OCI-LY7 (cell line): ENCODE results near the gene HK3. TPM values are rescaled to one million over a fixed set of nuclear protein-coding genes. Genes with fewer than 3 reads are reported as not detected.

ENCODE experiments used
- BruUV-seq: library from RNA; stranded (reverse); fragments of 400-500 nt; replicated peaks from 2 replicates; lab custom pipeline; 2021; lab: Mats Ljungman, UMichigan
- CTCF ChIA-PET: fragments of 300-600 bp; sonication (Branson Sonifier 250); formaldehyde crosslinking; loops from one replicate; lab custom pipeline; 2022; ENCODE audit warnings: antibody characterized with exemption; ENCODE audit not compliant: unreplicated experiment; lab: Charles Lee
- POLR2A ChIA-PET: fragments of 300-600 bp; sonication (Branson Sonifier 250); formaldehyde crosslinking; loops from one replicate; lab custom pipeline; 2022; ENCODE audit warnings: antibody characterized with exemption; lab: Charles Lee
- DNase-seq: peaks from one replicate; pipeline ENCODE4 v3.0.0-alpha.2; 2015; ENCODE audit warnings: low spot score
- H2AFZ ChIP-seq: fragments of 200-600 bp; sonication (generic), shearing (Covaris generic); 2 replicates; pipeline ENCODE4 v1.6.1; 2014; ENCODE audit warnings: mild to moderate bottlenecking, antibody characterized with exemption, low read length, moderate library complexity
- H3K27ac ChIP-seq: fragments of 200-600 bp; sonication (generic); 2 replicates; pipeline ENCODE4 v1.5.1; 2014; ENCODE audit warnings: mixed run types, low read depth, mild to moderate bottlenecking, moderate library complexity, low read length, inconsistent platforms; ENCODE audit not compliant: poor library complexity, severe bottlenecking
- H3K36me3 ChIP-seq: fragments of 200-600 bp; sonication (generic); 2 replicates; pipeline ENCODE4 v1.6.1; 2014; ENCODE audit warnings: mild to moderate bottlenecking, antibody characterized with exemption, low read length, moderate library complexity, mixed read lengths; ENCODE audit not compliant: insufficient read depth
- H3K4me1 ChIP-seq: fragments of 200-600 bp; sonication (generic); 2 replicates; pipeline ENCODE4 v1.5.1; 2014; ENCODE audit warnings: mild to moderate bottlenecking, low read length; ENCODE audit not compliant: insufficient read depth, poor library complexity, severe bottlenecking
- H3K4me2 ChIP-seq: fragments of 200-600 bp; sonication (generic); 2 replicates; pipeline ENCODE4 v1.6.1; 2014; ENCODE audit warnings: mild to moderate bottlenecking, low read length
- H3K4me3 ChIP-seq: fragments of 200-600 bp; sonication (generic); 2 replicates; pipeline ENCODE4 v1.5.1; 2014; ENCODE audit warnings: mild to moderate bottlenecking, low read depth, low read length; ENCODE audit not compliant: poor library complexity, severe bottlenecking
- H3K79me2 ChIP-seq: fragments of 200-600 bp; sonication (generic); 2 replicates; pipeline ENCODE4 v1.6.1; 2016; ENCODE audit warnings: low read depth, mild to moderate bottlenecking, low read length, moderate library complexity, mixed read lengths; ENCODE audit not compliant: insufficient read depth
- H3K9me2 ChIP-seq: fragments of 200-600 bp; sonication (generic); 2 replicates; pipeline ENCODE4 v1.6.1; 2016; ENCODE audit warnings: mild to moderate bottlenecking, low read length, mixed read lengths; ENCODE audit not compliant: insufficient read depth
- H3K9me3 ChIP-seq: fragments of 200-600 bp; sonication (generic); 2 replicates; pipeline ENCODE4 v1.6.1; 2014; ENCODE audit warnings: mild to moderate bottlenecking, mixed run types, low read length, mixed read lengths
- H4K20me1 ChIP-seq: fragments of 200-600 bp; sonication (generic); 2 replicates; pipeline ENCODE4 v1.6.1; 2014; ENCODE audit warnings: mild to moderate bottlenecking, antibody characterized with exemption, low read length, moderate library complexity, mixed read lengths; ENCODE audit not compliant: insufficient read depth
- EZH2phosphoT487 ChIP-seq: fragments of 200-600 bp; sonication (generic); IDR thresholded peaks from 2 replicates; pipeline ENCODE4 v1.6.1; 2018; ENCODE audit warnings: low read depth, borderline replicate concordance, mild to moderate bottlenecking, mixed run types, antibody characterized with exemption, low read length, moderate library complexity, mixed read lengths
- intact Hi-C: fragments of 100-400 bp; cut with micrococcal nuclease; formaldehyde crosslinking; loops from one replicate; pipeline ENCODE4 v1.10.0; 2022; ENCODE audit not compliant: unreplicated experiment
- total RNA-seq, 2 experiments: library from RNA; depleted of rRNA in 1 of 2; stranded (reverse); fragments of >200 nt in 1 of 2; shearing (Covaris generic) in 1 of 2; gene quantifications; 2 replicates each; pipeline ENCODE4 v1.2.3, GENCODE V29; 2014 to 2022
- TF ChIP-seq, protein P1 (sequence below): fragments of 200-600 bp; sonication (generic); conservative IDR thresholded peaks from 2 replicates; pipeline ENCODE4 v1.5.1; 2014; ENCODE audit warnings: mild to moderate bottlenecking, antibody characterized with exemption, low read length, moderate library complexity, mixed read lengths

Gene HK3
- total RNA-seq, 2 experiments from 2014 or later, result 0.38 TPM; not detected in 1

DNA sequence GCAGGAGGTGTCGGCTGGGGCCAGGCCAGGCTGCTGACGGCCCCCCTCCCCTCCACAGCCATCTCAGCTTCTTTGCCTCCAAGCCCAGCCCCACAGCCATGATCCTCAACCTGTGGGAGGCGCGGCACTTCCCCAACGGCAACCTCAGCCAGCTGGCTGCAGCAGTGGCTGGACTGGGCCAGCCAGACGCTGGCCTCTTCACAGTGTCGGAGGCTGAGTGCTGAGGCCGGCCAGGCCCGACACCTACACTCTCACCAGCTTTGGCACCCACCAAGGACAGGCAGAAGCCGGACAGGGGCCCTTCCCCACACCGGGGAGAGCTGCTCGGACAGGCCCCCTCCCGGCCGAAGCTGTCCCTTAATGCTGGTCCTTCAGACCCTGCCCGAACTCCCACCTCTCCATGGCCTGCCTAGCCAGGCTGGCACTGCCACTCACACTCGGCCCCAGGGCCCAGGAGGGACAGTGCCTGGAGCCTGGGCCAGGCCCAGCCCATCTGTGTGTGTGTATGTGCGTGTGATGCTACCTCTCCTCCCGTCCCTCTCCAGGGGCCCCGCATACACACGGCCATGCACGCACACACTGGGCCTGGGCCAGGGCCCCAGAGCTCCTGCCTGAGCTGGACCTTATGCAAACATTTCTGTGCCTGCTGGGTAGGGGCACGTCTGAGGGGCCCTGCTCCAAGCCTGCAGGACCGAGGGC, 19.3 kb downstream of the HK3 start:
- Histone ChIP-seq H2AFZ (no peak overlapping the region), H3K27ac (no peak overlapping the region), H3K4me1 (peaks cover 3% of the 10 kb centered on the region), H3K4me2 (no peak overlapping the region), H4K20me1 (no peaks in the 10 kb centered on the region), H3K36me3 (no peaks in the 10 kb centered on the region), H3K4me3 (no peak overlapping the region), H3K9me3 (no peaks in the 10 kb centered on the region), H3K79me2 (no peaks in the 10 kb centered on the region), H3K9me2 (no peaks in the 10 kb centered on the region)
- CTCF ChIA-PET, result no interaction called here
- intact Hi-C loops, result no loop called here
- DNase-seq, result no peak
- no TSS peak for BruUV-seq
- TF ChIP-seq, protein P1, sequence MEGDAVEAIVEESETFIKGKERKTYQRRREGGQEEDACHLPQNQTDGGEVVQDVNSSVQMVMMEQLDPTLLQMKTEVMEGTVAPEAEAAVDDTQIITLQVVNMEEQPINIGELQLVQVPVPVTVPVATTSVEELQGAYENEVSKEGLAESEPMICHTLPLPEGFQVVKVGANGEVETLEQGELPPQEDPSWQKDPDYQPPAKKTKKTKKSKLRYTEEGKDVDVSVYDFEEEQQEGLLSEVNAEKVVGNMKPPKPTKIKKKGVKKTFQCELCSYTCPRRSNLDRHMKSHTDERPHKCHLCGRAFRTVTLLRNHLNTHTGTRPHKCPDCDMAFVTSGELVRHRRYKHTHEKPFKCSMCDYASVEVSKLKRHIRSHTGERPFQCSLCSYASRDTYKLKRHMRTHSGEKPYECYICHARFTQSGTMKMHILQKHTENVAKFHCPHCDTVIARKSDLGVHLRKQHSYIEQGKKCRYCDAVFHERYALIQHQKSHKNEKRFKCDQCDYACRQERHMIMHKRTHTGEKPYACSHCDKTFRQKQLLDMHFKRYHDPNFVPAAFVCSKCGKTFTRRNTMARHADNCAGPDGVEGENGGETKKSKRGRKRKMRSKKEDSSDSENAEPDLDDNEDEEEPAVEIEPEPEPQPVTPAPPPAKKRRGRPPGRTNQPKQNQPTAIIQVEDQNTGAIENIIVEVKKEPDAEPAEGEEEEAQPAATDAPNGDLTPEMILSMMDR, result no peak
- TF ChIP-seq EZH2phosphoT487, result no peak
- POLR2A ChIA-PET, result no interaction called here

DNA sequence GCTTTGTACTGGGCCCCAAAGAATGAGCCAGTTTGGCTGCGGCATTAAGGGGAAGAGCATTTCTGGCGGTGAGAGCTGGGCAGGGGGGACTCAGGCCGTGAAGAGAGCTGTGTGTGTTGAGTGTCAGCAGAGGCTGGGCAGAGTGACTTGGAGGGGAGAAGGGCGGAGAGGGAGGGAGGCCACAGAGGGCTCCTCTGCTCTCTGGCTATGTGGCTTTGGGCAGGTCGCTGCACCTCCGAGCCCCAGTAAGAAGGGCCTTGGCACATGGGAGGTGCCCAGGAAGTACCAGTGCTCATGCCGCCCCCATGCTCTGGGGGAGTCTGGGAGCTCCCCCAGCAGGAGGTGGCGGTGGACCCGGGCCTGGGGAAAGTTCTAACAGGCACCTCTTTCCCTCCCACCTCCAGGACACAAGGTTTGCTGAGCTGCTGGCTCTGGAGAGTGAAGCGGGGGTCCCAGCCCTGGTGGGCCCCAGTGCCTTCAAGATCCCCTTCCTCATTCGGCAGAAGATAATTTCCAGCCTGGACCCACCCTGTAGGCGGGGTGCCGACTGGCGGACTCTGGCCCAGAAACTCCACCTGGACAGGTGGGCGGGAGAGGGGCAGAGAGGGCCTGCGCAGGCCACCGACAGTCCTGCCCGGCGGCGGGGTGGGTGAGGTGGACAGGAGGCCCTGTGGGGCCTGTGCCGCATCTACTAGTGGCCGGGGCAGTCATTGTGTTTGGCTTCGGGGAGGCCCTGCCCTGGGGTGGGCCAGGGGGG, 20.1 kb downstream of the HK3 start:
- no peaks in the 10 kb centered on the region for H4K20me1 ChIP-seq
- no peak overlapping the region for H3K4me3 ChIP-seq
- ChIA-PET CTCF (no interaction called here), POLR2A (no interaction called here)
- H3K36me3 ChIP-seq, result no peaks in the 10 kb centered on the region
- H3K4me1 ChIP-seq, result no peaks in the 10 kb centered on the region
- no peak overlapping the region for H3K4me2 ChIP-seq
- no TSS peak for BruUV-seq
- no peak overlapping the region for H3K27ac ChIP-seq
- H2AFZ ChIP-seq, result no peak overlapping the region
- intact Hi-C loops, result no loop called here
- no peaks in the 10 kb centered on the region for H3K79me2 ChIP-seq
- H3K9me3 ChIP-seq, result no peaks in the 10 kb centered on the region
- no peaks in the 10 kb centered on the region for H3K9me2 ChIP-seq
- TF ChIP-seq, protein P1, result no peak
- TF ChIP-seq EZH2phosphoT487, result no peak
- no peak for DNase-seq

DNA sequence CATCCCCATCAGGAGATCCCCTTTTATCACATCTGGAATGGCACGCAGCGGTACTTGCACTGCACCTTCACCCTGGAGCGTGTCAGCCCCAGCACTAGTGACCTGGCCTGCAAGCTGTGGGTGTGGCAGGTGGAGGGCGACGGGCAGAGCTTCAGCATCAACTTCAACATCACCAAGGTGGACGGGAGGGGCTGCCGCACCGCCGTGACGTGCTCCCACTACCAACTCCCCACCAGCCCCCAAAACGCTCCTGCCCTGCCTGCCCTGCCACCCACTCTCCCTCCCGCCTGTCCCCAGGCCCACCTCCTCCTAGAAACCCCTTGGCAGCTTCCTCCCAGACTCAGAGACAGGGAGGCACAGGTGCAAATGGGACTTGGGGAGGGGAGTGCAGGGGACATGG, 20.7 kb downstream of the HK3 start:
- CTCF ChIA-PET, result no interaction called here
- no peak for TF ChIP-seq EZH2phosphoT487
- TF ChIP-seq, protein P1, result no peak
- no peak for DNase-seq
- Histone ChIP-seq H3K79me2 (no peaks in the 10 kb centered on the region), H3K27ac (no peak overlapping the region), H3K4me2 (no peak overlapping the region), H2AFZ (no peak overlapping the region), H3K9me3 (no peaks in the 10 kb centered on the region), H4K20me1 (no peaks in the 10 kb centered on the region), H3K4me3 (no peak overlapping the region), H3K4me1 (no peaks in the 10 kb centered on the region), H3K36me3 (no peaks in the 10 kb centered on the region), H3K9me2 (no peaks in the 10 kb centered on the region)
- POLR2A ChIA-PET, result no interaction called here
- BruUV-seq, result no TSS peak
- intact Hi-C loops, result no loop called here
